ENCODE data around the gene NKD1. TPM values are rescaled to one million over a fixed set of nuclear protein-coding genes. Genes with fewer than 3 reads are reported as not detected.

NKD1 gene
- total and polyA plus RNA-seq, 2 experiments from 2014 or later, result not detected

- Histone ChIP-seq H3K79me2 (ENCODE audit: insufficient read depth) (no peaks in the 10 kb centered on the region), H3K4me2 (ENCODE audit: unreplicated experiment) (no peak overlapping the region), H3K27me3 (replicated peaks; ENCODE audit: insufficient read depth) (no peaks in the 10 kb centered on the region), H3K4me1 (ENCODE audit: insufficient read depth) (no peaks in the 10 kb centered on the region), H4K20me1 (ENCODE audit: insufficient read depth) (no peaks in the 10 kb centered on the region), H3K4me3 (no peak overlapping the region), H3F3A (ENCODE audit: insufficient read depth) (no peaks in the 10 kb centered on the region), H3K27ac (no peak overlapping the region), H2AFZ (no peak overlapping the region), H3K9ac (no peak overlapping the region), H3K9me3 (ENCODE audit: low read depth) (no peaks in the 10 kb centered on the region), H3K9me2 (ENCODE audit: insufficient read depth) (no peaks in the 10 kb centered on the region), H3K36me3 (ENCODE audit: low read depth) (no peaks in the 10 kb centered on the region)
- in situ Hi-C loops (cut with MboI), result no loop called here
- WGBS, 2 experiments (ENCODE audit: low coverage in 1 of 2, low lambda C conversion rate in 2 of 2, missing lambda C conversion rate in 2 of 2), result 22 to 31% methylated on average over 4 of the region's 4 CpGs
- no peak for DNase-seq
- TF ChIP-seq EZH2 (IDR thresholded peaks at IDR 0.05; ENCODE audit: insufficient read depth, poor library complexity, severe bottlenecking), result no peak
These were observed 21.9 kb upstream of the NKD1 start for GRCh38 chr16:50526249-50526648.

- Histone ChIP-seq H3K27me3 (replicated peaks; ENCODE audit: insufficient read depth) (no peaks in the 10 kb centered on the region), H3K9ac (no peak overlapping the region), H3K4me1 (ENCODE audit: insufficient read depth) (no peaks in the 10 kb centered on the region), H3K4me3 (no peak overlapping the region), H3F3A (ENCODE audit: insufficient read depth) (no peaks in the 10 kb centered on the region), H3K36me3 (ENCODE audit: low read depth) (no peaks in the 10 kb centered on the region), H3K27ac (no peak overlapping the region), H4K20me1 (ENCODE audit: insufficient read depth) (no peaks in the 10 kb centered on the region), H3K9me3 (ENCODE audit: low read depth) (no peaks in the 10 kb centered on the region), H3K9me2 (ENCODE audit: insufficient read depth) (no peaks in the 10 kb centered on the region), H2AFZ (no peak overlapping the region), H3K4me2 (ENCODE audit: unreplicated experiment) (no peak overlapping the region), H3K79me2 (ENCODE audit: insufficient read depth) (no peaks in the 10 kb centered on the region)
- in situ Hi-C loops (cut with MboI), result no loop called here
- 51 to 53% methylated on average over 6 of the region's 6 CpGs for WGBS, 2 experiments (ENCODE audit: low coverage in 1 of 2, low lambda C conversion rate in 2 of 2, missing lambda C conversion rate in 2 of 2)
- no peak for DNase-seq
- TF ChIP-seq EZH2 (IDR thresholded peaks at IDR 0.05; ENCODE audit: insufficient read depth, poor library complexity, severe bottlenecking) (no peak), EZH2phosphoT487 (IDR thresholded peaks at IDR 0.05; ENCODE audit: insufficient read depth, low read depth) (no peak)
These were observed 21.4 kb upstream of the NKD1 start for GRCh38 chr16:50526796-50527195.

- Histone ChIP-seq H3K79me2 (ENCODE audit: insufficient read depth) (no peaks in the 10 kb centered on the region), H3K36me3 (ENCODE audit: low read depth) (no peaks in the 10 kb centered on the region), H3K4me1 (ENCODE audit: insufficient read depth) (no peaks in the 10 kb centered on the region), H3K9ac (no peak overlapping the region), H3F3A (ENCODE audit: insufficient read depth) (no peaks in the 10 kb centered on the region), H2AFZ (no peak overlapping the region), H4K20me1 (ENCODE audit: insufficient read depth) (no peaks in the 10 kb centered on the region), H3K9me2 (ENCODE audit: insufficient read depth) (no peaks in the 10 kb centered on the region), H3K4me3 (no peak overlapping the region), H3K27me3 (replicated peaks; ENCODE audit: insufficient read depth) (no peaks in the 10 kb centered on the region), H3K9me3 (ENCODE audit: low read depth) (no peaks in the 10 kb centered on the region), H3K4me2 (ENCODE audit: unreplicated experiment) (no peak overlapping the region), H3K27ac (no peak overlapping the region)
- in situ Hi-C loops (cut with MboI), result no loop called here
- 0 to 13% methylated on average over 1 of the region's 1 CpG for WGBS, 2 experiments (ENCODE audit: low coverage in 1 of 2, low lambda C conversion rate in 2 of 2, missing lambda C conversion rate in 2 of 2)
- DNase-seq, result no peak
- TF ChIP-seq EZH2 (IDR thresholded peaks at IDR 0.05; ENCODE audit: insufficient read depth, poor library complexity, severe bottlenecking) (no peak), EZH2phosphoT487 (IDR thresholded peaks at IDR 0.05; ENCODE audit: insufficient read depth, low read depth) (no peak)
These were observed 19.4 kb upstream of the NKD1 start for GRCh38 chr16:50528820-50529219.

DNA sequence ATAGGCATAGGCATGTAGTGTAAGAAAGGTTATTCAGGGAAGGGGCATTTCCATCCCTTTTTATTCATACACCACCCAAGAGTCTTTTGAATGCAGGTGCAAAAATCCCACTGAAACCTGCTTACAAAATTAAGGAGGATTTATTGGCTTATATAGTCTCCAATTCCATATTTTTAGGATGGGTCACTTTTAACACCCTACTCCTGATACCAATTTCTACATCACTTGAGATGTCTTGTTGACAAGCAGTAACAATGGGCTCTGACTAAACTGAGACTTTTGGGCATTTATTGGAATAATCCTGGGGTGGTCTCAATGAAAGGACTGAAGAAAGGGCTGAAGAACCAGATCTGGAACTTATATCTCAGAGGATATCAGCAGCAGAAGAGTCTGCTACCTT lies 18.9 kb upstream of the NKD1 start:
- no peaks in the 10 kb centered on the region for H3K9me2 ChIP-seq (ENCODE audit: insufficient read depth)
- H3K36me3 ChIP-seq (ENCODE audit: low read depth), result no peaks in the 10 kb centered on the region
- no peaks in the 10 kb centered on the region for H3K9me3 ChIP-seq (ENCODE audit: low read depth)
- no peaks in the 10 kb centered on the region for H3K79me2 ChIP-seq (ENCODE audit: insufficient read depth)
- no peak for TF ChIP-seq EZH2 (IDR thresholded peaks at IDR 0.05; ENCODE audit: insufficient read depth, poor library complexity, severe bottlenecking)
- TF ChIP-seq EZH2phosphoT487 (IDR thresholded peaks at IDR 0.05; ENCODE audit: insufficient read depth, low read depth), result no peak
- no peaks in the 10 kb centered on the region for H4K20me1 ChIP-seq (ENCODE audit: insufficient read depth)
- no peak overlapping the region for H3K4me2 ChIP-seq (ENCODE audit: unreplicated experiment)
- in situ Hi-C loops (cut with MboI), result no loop called here
- H3K27me3 ChIP-seq (replicated peaks; ENCODE audit: insufficient read depth), result no peaks in the 10 kb centered on the region
- no peaks in the 10 kb centered on the region for H3K4me1 ChIP-seq (ENCODE audit: insufficient read depth)
- no peak for DNase-seq
- H3F3A ChIP-seq (ENCODE audit: insufficient read depth), result no peaks in the 10 kb centered on the region
- H3K9ac ChIP-seq, result no peak overlapping the region
- H3K27ac ChIP-seq, result no peak overlapping the region
- no peak overlapping the region for H3K4me3 ChIP-seq
- H2AFZ ChIP-seq, result no peak overlapping the region

Measured in GM23248 (cell line).